ENCODE measurements around the gene EGLN2. TPM values are rescaled to one million over a fixed set of nuclear protein-coding genes. Genes with fewer than 3 reads are reported as not detected.

The EGLN2 gene
- total and polyA plus RNA-seq, 10 of the 15 experiments (the other 5 are each of a cell fraction or from before 2014, with no cell fraction given), result 8.6 to 93.0 (median 66.8) TPM

DNA sequence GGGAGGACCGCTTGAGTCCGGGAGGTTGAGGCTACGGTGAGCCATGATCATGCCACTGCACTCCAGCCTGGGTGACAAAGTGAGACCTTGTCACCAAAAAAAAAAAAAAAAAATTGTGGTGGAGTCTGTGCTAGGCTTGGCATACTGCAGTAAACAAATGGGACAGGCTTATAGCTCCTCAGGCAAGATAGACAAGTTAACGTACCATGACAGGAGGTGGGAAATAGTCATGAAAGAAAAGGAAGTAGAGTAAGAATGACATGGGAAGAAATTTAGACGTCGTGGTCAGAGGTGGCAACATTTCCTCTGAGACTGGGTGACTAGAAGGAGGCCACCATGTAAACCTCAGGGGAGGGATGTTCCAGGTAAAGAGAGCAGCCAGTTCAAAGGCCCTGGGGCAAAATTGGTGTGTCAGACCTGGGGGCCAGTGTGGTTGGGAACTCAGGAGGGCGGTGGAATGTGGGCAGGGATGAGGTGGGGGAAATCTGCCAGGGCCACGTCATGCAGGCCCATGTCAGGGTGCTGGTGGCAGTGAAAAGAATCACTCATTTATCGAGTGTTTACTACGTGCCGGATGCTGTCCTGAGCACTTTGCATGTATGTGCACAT lies 42.4 kb upstream of the EGLN2 start:
- H3K27me3 ChIP-seq (replicated peaks in 1 of 2; ENCODE audit: control insufficient read depth in 2 of 2, insufficient read depth in 2 of 2, low read length in 1 of 2), result no peaks in the 10 kb centered on the region
- H3K9ac ChIP-seq (ENCODE audit: control insufficient read depth, insufficient read depth, low read length), result no peak overlapping the region
- in situ Hi-C loops (cut with MboI) (no loop called here), intact Hi-C loops (cut with micrococcal nuclease; ENCODE audit: unreplicated experiment) (no loop called here)
- peaks cover 68% of the 10 kb centered on the region for H3K79me2 ChIP-seq (ENCODE audit: control insufficient read depth, insufficient read depth, low read length)
- no peak for TF ChIP-seq NFYA (IDR thresholded peaks at IDR 0.05; ENCODE audit: borderline replicate concordance, low read depth, low read length)
- TF ChIP-seq BHLHE40 (IDR thresholded peaks at IDR 0.05; ENCODE audit: borderline replicate concordance in 1 of 2, low read depth in 2 of 2, low read length in 1 of 2), result no peak
- no peak for TF ChIP-seq PAX5 (IDR thresholded peaks at IDR 0.05; ENCODE audit: borderline replicate concordance, low read depth, low read length)
- peak; percentile 21; the same call in 1 of the 2 replicates for TF ChIP-seq IKZF1 (conservative IDR thresholded peaks at IDR 0.05)
- no peak for TF ChIP-seq POU2F2 (IDR thresholded peaks at IDR 0.05; ENCODE audit: borderline replicate concordance, low read depth, low read length)
- TF ChIP-seq PAX8 (IDR thresholded peaks at IDR 0.05), result no peak
- TF ChIP-seq CHD1 (IDR thresholded peaks at IDR 0.05; ENCODE audit: low read depth, low read length), result no peak
- TF ChIP-seq SKIL (IDR thresholded peaks at IDR 0.05; ENCODE audit: low read depth, poor library complexity, severe bottlenecking), result no peak
- TF ChIP-seq, protein P1, sequence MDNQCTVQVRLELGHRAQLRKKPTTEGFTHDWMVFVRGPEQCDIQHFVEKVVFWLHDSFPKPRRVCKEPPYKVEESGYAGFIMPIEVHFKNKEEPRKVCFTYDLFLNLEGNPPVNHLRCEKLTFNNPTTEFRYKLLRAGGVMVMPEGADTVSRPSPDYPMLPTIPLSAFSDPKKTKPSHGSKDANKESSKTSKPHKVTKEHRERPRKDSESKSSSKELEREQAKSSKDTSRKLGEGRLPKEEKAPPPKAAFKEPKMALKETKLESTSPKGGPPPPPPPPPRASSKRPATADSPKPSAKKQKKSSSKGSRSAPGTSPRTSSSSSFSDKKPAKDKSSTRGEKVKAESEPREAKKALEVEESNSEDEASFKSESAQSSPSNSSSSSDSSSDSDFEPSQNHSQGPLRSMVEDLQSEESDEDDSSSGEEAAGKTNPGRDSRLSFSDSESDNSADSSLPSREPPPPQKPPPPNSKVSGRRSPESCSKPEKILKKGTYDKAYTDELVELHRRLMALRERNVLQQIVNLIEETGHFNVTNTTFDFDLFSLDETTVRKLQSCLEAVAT (IDR thresholded peaks at IDR 0.05), result 0 out of 2 replicates have a peak, but pooled peaks have one; percentile 20
- TF ChIP-seq RCOR1 (conservative IDR thresholded peaks at IDR 0.05; ENCODE audit: low read depth, low read length), result no peak
- TF ChIP-seq E4F1 (IDR thresholded peaks at IDR 0.05; ENCODE audit: borderline replicate concordance, partially characterized antibody), result no peak
- no peak for TF ChIP-seq GABPA (IDR thresholded peaks at IDR 0.05; ENCODE audit: low read depth)
- no peak for TF ChIP-seq NRF1 (conservative IDR thresholded peaks at IDR 0.05; ENCODE audit: low read depth, low read length)
- RAD21 ChIA-PET (ENCODE audit: unreplicated experiment), result interaction anchor here (2.0 to 16.3 kb wide), 3 partner anchors 20 to 93 kb away, joined by 8 to 291 read pairs (median 10); partner anchors contain the start of genes MIA and RAB4B
- SMC1A ChIA-PET (ENCODE audit: uncharacterized antibody, unreplicated experiment), result interaction anchor here (0.6 to 13.2 kb wide), 4 partner anchors 17 to 468 kb away, joined by 3 to 256 read pairs (median 3); partner anchors contain the start of genes MIA and RAB4B
- H3K4me1 ChIP-seq (ENCODE audit: control insufficient read depth, insufficient read depth, low read length), result peaks cover 19% of the 10 kb centered on the region
- peak overlapping the region; percentile 95 for H3K4me2 ChIP-seq (ENCODE audit: control insufficient read depth, insufficient read depth)
- H3K27ac ChIP-seq (ENCODE audit: control insufficient read depth, insufficient read depth), result no peak overlapping the region
- no peak for FAIRE-seq
- no peak overlapping the region for H2AFZ ChIP-seq (ENCODE audit: control insufficient read depth, low read depth, low read length)
- ATAC-seq, result no peak
- DNase-seq (ENCODE audit: low read depth, low spot score), result no peak
- WGBS (ENCODE audit: insufficient coverage, insufficient replicate concordance, low lambda C conversion rate, missing lambda C conversion rate), result 47% methylated on average over 10 of the region's 11 CpGs
- H4K20me1 ChIP-seq (ENCODE audit: control insufficient read depth, insufficient read depth), result peaks cover 14% of the 10 kb centered on the region
- no peaks in the 10 kb centered on the region for H3K9me3 ChIP-seq (replicated peaks; ENCODE audit: control insufficient read depth, insufficient read depth, low read length)
- H3K4me3 ChIP-seq, result peak overlapping the region; percentile 22
- BruUV-seq (replicated peaks), result no TSS peak
- peaks cover 21 to 44% of the 10 kb centered on the region in 2 experiments for H3K36me3 ChIP-seq (ENCODE audit: control insufficient read depth in 2 of 2, insufficient read depth in 2 of 2, low read length in 1 of 2)
- CTCF ChIA-PET, result interaction anchor here (2.1 to 9.0 kb wide), 2 partner anchors 14 to 21 kb away, joined by 8 to 72 read pairs; partner anchors contain the start of gene RAB4B
- POLR2A ChIA-PET, result interaction anchor here (0.6 to 9.5 kb wide), 7 partner anchors 15 to 134 kb away, joined by 3 to 331 read pairs (median 4); partner anchors contain the start of genes COQ8B, EGLN2, ITPKC and MIA
